ENCODE measurements around the gene MCRS1.

Gene MCRS1

GRCh38 chr12:49565406-49566265, 2.3 kb downstream of the MCRS1 start:
- no peak for TF ChIP-seq CTCF (IDR thresholded peaks at IDR 0.05)
- H3K4me3 ChIP-seq, result no peak overlapping the region
- peaks cover 39 to 58% (median 41%) of the 10 kb centered on the region in 3 donors for H3K36me3 ChIP-seq
- H3K4me1 ChIP-seq, result peaks cover 0 to 39% (median 27%) of the 10 kb centered on the region in 4 donors
- peak in 1 of 2 donors; percentile 32 for DNase-seq
- H3K9me3 ChIP-seq, result no peaks in the 10 kb centered on the region
- H3K27ac ChIP-seq, result no peak overlapping the region
- intact Hi-C loops (cut with DNase I; ENCODE audit: low total_unique reads), result no loop called here
- H3K27me3 ChIP-seq, result no peaks in the 10 kb centered on the region

GRCh38 chr12:49564686-49565405, 3.1 kb downstream of the MCRS1 start:
- Histone ChIP-seq H3K27ac (no peak overlapping the region), H3K27me3 (no peaks in the 10 kb centered on the region), H3K4me1 (peaks cover 0 to 31% (median 24%) of the 10 kb centered on the region in 4 donors), H3K36me3 (peaks cover 47 to 66% (median 49%) of the 10 kb centered on the region in 3 donors), H3K4me3 (no peak overlapping the region), H3K9me3 (no peaks in the 10 kb centered on the region)
- intact Hi-C loops (cut with DNase I; ENCODE audit: low total_unique reads), result no loop called here
- TF ChIP-seq CTCF (IDR thresholded peaks at IDR 0.05), result no peak
- DNase-seq, result no peak

GRCh38 chr12:49563951-49564685, 3.8 kb downstream of the MCRS1 start:
- no peak overlapping the region for H3K27ac ChIP-seq
- peaks cover 54 to 74% (median 56%) of the 10 kb centered on the region in 3 donors for H3K36me3 ChIP-seq
- TF ChIP-seq CTCF (IDR thresholded peaks at IDR 0.05), result no peak
- H3K9me3 ChIP-seq, result no peaks in the 10 kb centered on the region
- no peak for DNase-seq
- no peak overlapping the region for H3K4me3 ChIP-seq
- peaks cover 0 to 24% (median 20%) of the 10 kb centered on the region in 4 donors for H3K4me1 ChIP-seq
- intact Hi-C loops (cut with DNase I; ENCODE audit: low total_unique reads), result no loop called here
- H3K27me3 ChIP-seq, result no peaks in the 10 kb centered on the region

- no peak for DNase-seq
- no peak overlapping the region for H3K4me3 ChIP-seq
- H3K4me1 ChIP-seq, result peaks cover 0 to 18% (median 17%) of the 10 kb centered on the region in 4 donors
- H3K27me3 ChIP-seq, result no peaks in the 10 kb centered on the region
- H3K27ac ChIP-seq, result no peak overlapping the region
- intact Hi-C loops (cut with DNase I; ENCODE audit: low total_unique reads), result no loop called here
- peaks cover 66 to 86% (median 67%) of the 10 kb centered on the region in 3 donors for H3K36me3 ChIP-seq
- H3K9me3 ChIP-seq, result no peaks in the 10 kb centered on the region
- no peak for TF ChIP-seq CTCF (IDR thresholded peaks at IDR 0.05)
Measured at GRCh38 chr12:49562831-49563230, 5.1 kb downstream of the MCRS1 start.

GRCh38 chr12:49562233-49562632, 5.7 kb downstream of the MCRS1 start:
- intact Hi-C loops (cut with DNase I; ENCODE audit: low total_unique reads), result no loop called here
- Histone ChIP-seq H3K27me3 (no peaks in the 10 kb centered on the region), H3K36me3 (peaks cover 70 to 92% (median 72%) of the 10 kb centered on the region in 3 donors)

More at GRCh38 chr12:49562233-49562632, 5.7 kb downstream of the MCRS1 start:
- Histone ChIP-seq H3K27ac (no peak overlapping the region), H3K9me3 (no peaks in the 10 kb centered on the region), H3K4me1 (peaks cover 0 to 17% (median 16%) of the 10 kb centered on the region in 4 donors), H3K4me3 (no peak overlapping the region)
- TF ChIP-seq CTCF (IDR thresholded peaks at IDR 0.05), result no peak
- no peak for DNase-seq

Measured in tibial artery (tissue), 4 donors.